ENCODE results near the gene SNRK.

SNRK gene

GRCh38 chr3:43331381-43331780 lies 45.0 kb downstream of the SNRK start:
- no peak overlapping the region for H3K27ac ChIP-seq
- no peak for TF ChIP-seq CTCF (IDR thresholded peaks at IDR 0.05)
- no peak for TF ChIP-seq ZFX (IDR thresholded peaks at IDR 0.05; ENCODE audit: borderline replicate concordance)

GRCh38 chr3:43334976-43335375 lies 48.6 kb downstream of the SNRK start:
- TF ChIP-seq CTCF (IDR thresholded peaks at IDR 0.05): no peak
- TF ChIP-seq ZFX (IDR thresholded peaks at IDR 0.05; ENCODE audit: borderline replicate concordance): no peak
- no peak overlapping the region for H3K27ac ChIP-seq

GRCh38 chr3:43335799-43336198 lies 49.5 kb downstream of the SNRK start:
- H3K27ac ChIP-seq: no peak overlapping the region
- TF ChIP-seq ZFX (IDR thresholded peaks at IDR 0.05; ENCODE audit: borderline replicate concordance) (no peak), CTCF (IDR thresholded peaks at IDR 0.05) (no peak)

- TF ChIP-seq ZFX (IDR thresholded peaks at IDR 0.05; ENCODE audit: borderline replicate concordance) (no peak), CTCF (IDR thresholded peaks at IDR 0.05) (no peak)
- H3K27ac ChIP-seq: no peak overlapping the region
Measured at GRCh38 chr3:43338295-43338694, 52.0 kb downstream of the SNRK start.

GRCh38 chr3:43340403-43340802 lies 54.1 kb downstream of the SNRK start:
- TF ChIP-seq CTCF (IDR thresholded peaks at IDR 0.05) (no peak), ZFX (IDR thresholded peaks at IDR 0.05; ENCODE audit: borderline replicate concordance) (no peak)
- H3K27ac ChIP-seq: no peak overlapping the region

GRCh38 chr3:43341788-43342187 lies 55.4 kb downstream of the SNRK start:
- no peak overlapping the region for H3K27ac ChIP-seq
- TF ChIP-seq ZFX (IDR thresholded peaks at IDR 0.05; ENCODE audit: borderline replicate concordance) (no peak), CTCF (IDR thresholded peaks at IDR 0.05) (no peak)

- TF ChIP-seq ZFX (IDR thresholded peaks at IDR 0.05; ENCODE audit: borderline replicate concordance) (no peak), CTCF (IDR thresholded peaks at IDR 0.05) (no peak)
- H3K27ac ChIP-seq: no peak overlapping the region
Measured at GRCh38 chr3:43343185-43343584, 56.8 kb downstream of the SNRK start.
